AG04450 (cell line): ENCODE measurements around the gene FBXO30. TPM values are rescaled to one million over a fixed set of nuclear protein-coding genes. Genes with fewer than 3 reads are reported as not detected.

ENCODE experiments used
- CTCF ChIA-PET: fragments of 300-600, 350-600 bp; formaldehyde crosslinking; extraction: SDS; loops from one replicate; lab custom pipeline; 2022; ENCODE audit warnings: antibody characterized with exemption, inconsistent platforms; lab: Charles Lee
- POLR2A ChIA-PET: fragments of 350-600 bp; formaldehyde crosslinking; extraction: SDS; loops from one replicate; lab custom pipeline; 2021; ENCODE audit warnings: antibody characterized with exemption, inconsistent platforms; lab: Yijun Ruan, JAX
- DNase-seq: peaks from one replicate; pipeline ENCODE4 v3.0.0-alpha.2; 2011; ENCODE audit warnings: low read depth, low spot score
- H3K27ac ChIP-seq: one replicate; pipeline ENCODE4 v1.5.1; 2012; ENCODE audit warnings: low read depth, low read length, control low read depth
- H3K27me3 ChIP-seq: one replicate; pipeline ENCODE4 v1.6.0; 2012; ENCODE audit warnings: low read length; ENCODE audit not compliant: control insufficient read depth, insufficient read depth
- H3K4me3 ChIP-seq: 2 replicates; pipeline ENCODE4 v1.5.1; 2011; ENCODE audit warnings: mild to moderate bottlenecking, low read depth, low read length, control low read depth
- H3K9me3 ChIP-seq: 2 replicates; pipeline ENCODE4 v1.5.1; 2012; ENCODE audit warnings: low read length; ENCODE audit not compliant: control insufficient read depth, insufficient read depth
- polyA plus RNA-seq: library from polyadenylated mRNA; depleted of rRNA; stranded (reverse); fragments of >200 nt; gene quantifications from 2 replicates; pipeline ENCODE4 v1.2.3, GENCODE V29; 2011
- TF ChIP-seq, protein P1 (sequence below): IDR thresholded peaks from 2 replicates; pipeline ENCODE4 v1.5.1; 2011; ENCODE audit warnings: low read depth, low read length, control low read depth, inconsistent platforms

Gene FBXO30
- polyA plus RNA-seq, 1 experiment = 11.8 TPM

DNA sequence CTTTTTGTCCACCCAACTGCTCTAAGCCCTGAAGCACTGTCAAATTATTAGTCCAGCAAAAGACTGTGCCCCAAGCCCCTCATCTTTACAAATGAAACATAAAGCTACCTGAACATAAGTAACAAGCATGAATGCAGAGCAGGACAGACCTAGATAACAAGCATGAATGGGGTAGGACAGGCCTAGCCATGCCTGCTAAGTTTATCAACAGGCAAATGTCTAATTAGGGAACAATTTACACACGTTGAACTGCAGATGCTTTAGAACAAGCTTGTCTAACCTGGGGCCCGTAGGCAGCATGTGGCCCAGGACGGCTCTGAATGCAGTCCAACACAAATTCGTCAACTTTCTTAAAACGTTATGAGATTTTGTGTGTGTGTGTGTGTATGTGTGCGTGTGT, 13.6 kb downstream of the FBXO30 start:
- DNase-seq = no peak
- POLR2A ChIA-PET = no interaction called here
- no peak overlapping the region for H3K27ac ChIP-seq
- no peaks in the 10 kb centered on the region for H3K27me3 ChIP-seq
- CTCF ChIA-PET = interaction anchor here (1.2 kb wide), 1 partner anchor 11 kb away, joined by 4 read pairs; no protein-coding TSS in a partner anchor
- H3K9me3 ChIP-seq = no peaks in the 10 kb centered on the region
- TF ChIP-seq, protein P1, sequence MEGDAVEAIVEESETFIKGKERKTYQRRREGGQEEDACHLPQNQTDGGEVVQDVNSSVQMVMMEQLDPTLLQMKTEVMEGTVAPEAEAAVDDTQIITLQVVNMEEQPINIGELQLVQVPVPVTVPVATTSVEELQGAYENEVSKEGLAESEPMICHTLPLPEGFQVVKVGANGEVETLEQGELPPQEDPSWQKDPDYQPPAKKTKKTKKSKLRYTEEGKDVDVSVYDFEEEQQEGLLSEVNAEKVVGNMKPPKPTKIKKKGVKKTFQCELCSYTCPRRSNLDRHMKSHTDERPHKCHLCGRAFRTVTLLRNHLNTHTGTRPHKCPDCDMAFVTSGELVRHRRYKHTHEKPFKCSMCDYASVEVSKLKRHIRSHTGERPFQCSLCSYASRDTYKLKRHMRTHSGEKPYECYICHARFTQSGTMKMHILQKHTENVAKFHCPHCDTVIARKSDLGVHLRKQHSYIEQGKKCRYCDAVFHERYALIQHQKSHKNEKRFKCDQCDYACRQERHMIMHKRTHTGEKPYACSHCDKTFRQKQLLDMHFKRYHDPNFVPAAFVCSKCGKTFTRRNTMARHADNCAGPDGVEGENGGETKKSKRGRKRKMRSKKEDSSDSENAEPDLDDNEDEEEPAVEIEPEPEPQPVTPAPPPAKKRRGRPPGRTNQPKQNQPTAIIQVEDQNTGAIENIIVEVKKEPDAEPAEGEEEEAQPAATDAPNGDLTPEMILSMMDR = no peak
- no peak overlapping the region for H3K4me3 ChIP-seq

DNA sequence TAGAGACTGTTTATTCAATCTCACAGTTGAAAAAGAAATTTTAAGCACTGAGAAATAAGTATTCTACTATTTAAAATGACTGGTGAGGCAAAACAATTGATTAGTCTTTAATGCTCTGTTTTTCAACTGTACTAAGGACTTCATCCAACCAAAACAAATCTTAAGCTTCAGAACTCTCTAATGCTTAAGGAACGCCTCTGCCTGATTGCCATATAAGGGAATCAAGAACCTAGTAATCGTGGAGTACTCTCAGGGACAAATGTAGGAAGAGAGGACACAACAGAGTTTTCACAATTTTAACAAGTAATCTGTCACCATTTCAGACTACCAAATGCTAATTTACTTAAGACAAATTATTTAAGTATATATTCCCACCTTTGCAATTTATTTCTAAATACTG, 16.1 kb downstream of the FBXO30 start:
- H3K27ac ChIP-seq = no peak overlapping the region
- ChIA-PET CTCF (no interaction called here), POLR2A (no interaction called here)
- DNase-seq = no peak
- no peaks in the 10 kb centered on the region for H3K27me3 ChIP-seq
- H3K4me3 ChIP-seq = no peak overlapping the region
- H3K9me3 ChIP-seq = no peaks in the 10 kb centered on the region
- TF ChIP-seq, protein P1 = no peak

DNA sequence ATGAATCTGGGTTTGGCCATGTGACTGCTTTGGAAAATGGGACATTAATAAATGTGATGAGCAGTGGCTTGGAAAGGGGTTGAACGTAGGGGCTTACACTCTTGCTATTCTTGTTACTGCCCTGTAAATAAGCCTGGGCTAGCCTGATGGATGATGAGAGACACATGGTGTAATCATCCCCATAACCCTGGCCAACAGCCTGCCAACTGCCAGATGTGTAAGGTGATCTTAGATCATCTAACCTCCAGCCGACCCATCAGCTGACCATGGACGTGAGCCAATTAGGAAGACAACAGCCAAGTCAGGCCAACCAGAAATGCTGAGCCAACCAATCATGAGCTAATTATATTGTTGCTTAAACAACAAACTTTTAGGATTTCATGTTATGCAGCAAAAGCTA, 25.2 kb downstream of the FBXO30 start:
- CTCF ChIA-PET = interaction anchor here (1.7 kb wide), 1 partner anchor 12 kb away, joined by 4 read pairs; no protein-coding TSS in a partner anchor

DNA sequence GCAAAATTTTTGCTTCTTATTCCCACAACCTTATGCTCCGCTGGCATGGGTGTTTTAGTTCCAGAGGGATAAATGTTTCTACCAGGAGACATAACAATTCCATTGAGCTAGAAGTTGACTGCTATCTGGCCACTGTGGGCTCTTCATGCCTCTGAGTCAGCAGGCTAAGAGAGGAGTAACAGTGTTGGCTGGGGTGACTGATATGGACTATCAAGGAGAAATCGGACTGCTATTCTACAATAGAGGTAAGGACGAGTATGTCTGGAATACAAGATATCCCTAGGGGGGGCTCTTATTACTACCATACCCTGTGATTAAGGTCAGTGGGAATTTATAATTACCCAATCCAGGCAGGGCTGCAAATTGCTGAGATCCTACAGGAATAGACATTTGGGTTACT, 26.9 kb downstream of the FBXO30 start:
- CTCF ChIA-PET = no interaction called here
- TF ChIP-seq, protein P1 = no peak
- Histone ChIP-seq H3K27ac (no peak overlapping the region), H3K4me3 (no peak overlapping the region), H3K27me3 (no peaks in the 10 kb centered on the region), H3K9me3 (peaks cover 11% of the 10 kb centered on the region)
- DNase-seq = no peak
- POLR2A ChIA-PET = interaction anchor here (0.6 kb wide), 1 partner anchor 559 kb away, joined by 3 read pairs; no protein-coding TSS in a partner anchor

More for the DNA sequence above, 25.2 kb downstream of the FBXO30 start:
- peaks cover 11% of the 10 kb centered on the region for H3K9me3 ChIP-seq
- H3K4me3 ChIP-seq = no peak overlapping the region
- POLR2A ChIA-PET = interaction anchor here (1.0 kb wide), 1 partner anchor 25 kb away, joined by 3 read pairs; the partner anchor contains the start of gene FBXO30
- H3K27ac ChIP-seq = no peak overlapping the region
- H3K27me3 ChIP-seq = no peaks in the 10 kb centered on the region
- DNase-seq = peak; percentile 13
- TF ChIP-seq, protein P1 = no peak

DNA sequence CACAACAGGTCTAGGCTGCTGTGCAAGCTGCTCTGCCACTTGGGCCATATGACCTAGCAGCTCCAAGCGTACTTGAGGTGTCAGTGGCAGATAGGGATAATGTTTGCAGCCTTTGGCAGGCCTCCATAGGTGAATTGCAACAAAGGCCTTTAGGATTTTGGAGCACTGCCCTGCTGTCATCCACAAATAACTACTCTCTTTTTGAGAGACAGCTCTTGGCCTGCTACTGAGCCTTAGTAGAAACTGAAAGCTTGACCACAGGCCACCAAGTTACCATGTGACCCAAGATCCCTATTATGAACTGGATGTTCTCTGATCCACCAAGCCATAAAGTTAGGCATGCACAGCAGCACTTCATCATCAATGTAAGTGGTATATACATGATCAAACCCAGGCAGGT, 29.9 kb downstream of the FBXO30 start:
- Histone ChIP-seq H3K27me3 (no peaks in the 10 kb centered on the region), H3K9me3 (peaks cover 3% of the 10 kb centered on the region; the same call in 1 of the 2 replicates), H3K27ac (no peak overlapping the region), H3K4me3 (no peak overlapping the region)
- ChIA-PET POLR2A (no interaction called here), CTCF (no interaction called here)
- no peak for DNase-seq
- TF ChIP-seq, protein P1 = no peak
